IMR-90 (cell line): ENCODE data around the gene PRPH2. TPM values are rescaled to one million over a fixed set of nuclear protein-coding genes. Genes with fewer than 3 reads are reported as not detected.
A peak's percentile ranks its signal among the peaks of the same experiment; 100 is the strongest.

ENCODE experiments used
- ATAC-seq: fragments of 200-7000 bp; cut with Tn5 transposase; 2 replicates; pipeline ENCODE4 v1.9.1; 2020; ENCODE audit warnings: low read depth, mild to moderate bottlenecking, moderate library complexity
- BruUV-seq: library from RNA; stranded (reverse); fragments of 400-500 nt; replicated peaks from 2 replicates; lab custom pipeline; 2021; lab: Mats Ljungman, UMichigan
- CTCF ChIA-PET: fragments of 300-600 bp; formaldehyde crosslinking; extraction: SDS; loops from one replicate; lab custom pipeline; 2021; ENCODE audit warnings: antibody characterized with exemption; lab: Yijun Ruan, JAX
- POLR2A ChIA-PET: fragments of 300-600 bp; sonication (Branson Sonifier 250); formaldehyde crosslinking; loops from one replicate; lab custom pipeline; 2022; ENCODE audit warnings: antibody characterized with exemption; ENCODE audit not compliant: unreplicated experiment; lab: Charles Lee
- DNase-seq: peaks from one replicate; pipeline ENCODE4 v3.0.0; 2013
- H2AFZ ChIP-seq: replicated peaks from 2 replicates; pipeline ENCODE3; 2013; ENCODE audit warnings: low read length, mild to moderate bottlenecking; ENCODE audit not compliant: poor library complexity
- H2AK5ac ChIP-seq: 2 replicates; pipeline ENCODE4 v1.6.1; 2013; ENCODE audit warnings: low read depth, low read length, inconsistent platforms
- H2AK9ac ChIP-seq: replicated peaks from 2 replicates; pipeline ENCODE3; 2013; ENCODE audit warnings: mild to moderate bottlenecking, low read depth, low read length, moderate library complexity; ENCODE audit not compliant: poor library complexity
- H2BK120ac ChIP-seq: 2 replicates; pipeline ENCODE4 v1.6.1; 2013; ENCODE audit warnings: low read depth, low read length, inconsistent platforms
- H2BK15ac ChIP-seq: 3 replicates; pipeline ENCODE4 v1.6.1; 2013; ENCODE audit warnings: low read depth, low read length, inconsistent platforms
- H2BK20ac ChIP-seq: 2 replicates; pipeline ENCODE4 v1.6.1; 2013; ENCODE audit warnings: low read depth, mild to moderate bottlenecking, inconsistent platforms, low read length, moderate library complexity
- H2BK5ac ChIP-seq: 2 replicates; pipeline ENCODE4 v1.6.1; 2013; ENCODE audit warnings: mild to moderate bottlenecking, low read depth, low read length, inconsistent platforms; ENCODE audit not compliant: poor library complexity, severe bottlenecking
- H3K14ac ChIP-seq: replicated peaks from 2 replicates; pipeline ENCODE4 v1.6.1; 2013; ENCODE audit warnings: low read depth, low read length, inconsistent platforms
- H3K18ac ChIP-seq: 2 replicates; pipeline ENCODE4 v1.6.1; 2013; ENCODE audit warnings: low read depth, low read length, control low read depth
- H3K23ac ChIP-seq: 2 replicates; pipeline ENCODE4 v1.6.1; 2013; ENCODE audit warnings: low read depth, low read length, inconsistent platforms
- H3K27ac ChIP-seq: 2 replicates; pipeline ENCODE4 v1.5.1; 2013; ENCODE audit warnings: mild to moderate bottlenecking, control low read depth, low read length; ENCODE audit not compliant: insufficient read depth
- H3K27me3 ChIP-seq: 2 replicates; pipeline ENCODE4 v1.6.1; 2013; ENCODE audit warnings: low read length; ENCODE audit not compliant: control insufficient read depth, insufficient read depth
- H3K36me3 ChIP-seq: 2 replicates; pipeline ENCODE4 v1.6.1; 2013; ENCODE audit warnings: low read length, mixed read lengths; ENCODE audit not compliant: control insufficient read depth, insufficient read depth
- H3K4ac ChIP-seq: 2 replicates; pipeline ENCODE4 v1.6.1; 2013; ENCODE audit warnings: low read depth, low read length, inconsistent platforms
- H3K4me1 ChIP-seq: 2 replicates; pipeline ENCODE4 v1.6.1; 2013; ENCODE audit warnings: low read length, mixed read lengths; ENCODE audit not compliant: control insufficient read depth, insufficient read depth
- H3K4me2 ChIP-seq: 2 replicates; pipeline ENCODE4 v1.6.1; 2013; ENCODE audit warnings: low read depth, mild to moderate bottlenecking, control low read depth, low read length, moderate library complexity
- H3K4me3 ChIP-seq: 2 replicates; pipeline ENCODE4 v1.5.1; 2013; ENCODE audit warnings: low read depth, mild to moderate bottlenecking, control low read depth, low read length, moderate library complexity; ENCODE audit not compliant: insufficient read depth
- H3K56ac ChIP-seq: 2 replicates; pipeline ENCODE4 v1.6.1; 2013; ENCODE audit warnings: low read length, inconsistent platforms; ENCODE audit not compliant: insufficient read depth; ENCODE audit errors: extremely low read depth
- H3K79me1 ChIP-seq, 2 experiments: 2 replicates each; pipeline ENCODE4 v1.6.1; 2013; ENCODE audit warnings: low read length in 2 of 2, inconsistent platforms in 1 of 2, low read depth in 1 of 2
- H3K9ac ChIP-seq: 2 replicates; pipeline ENCODE4 v1.6.1; 2013; ENCODE audit warnings: low read depth, low read length, control low read depth
- H3K9me1 ChIP-seq: 2 replicates; pipeline ENCODE4 v1.6.1; 2013; ENCODE audit warnings: low read length, inconsistent platforms; ENCODE audit not compliant: insufficient read depth
- H3K9me3 ChIP-seq: 2 replicates; pipeline ENCODE4 v1.6.1; 2013; ENCODE audit warnings: low read length; ENCODE audit not compliant: control insufficient read depth, insufficient read depth
- H4K20me1 ChIP-seq: 2 replicates; pipeline ENCODE4 v1.6.1; 2013; ENCODE audit warnings: low read length, inconsistent platforms; ENCODE audit not compliant: insufficient read depth
- H4K5ac ChIP-seq: 2 replicates; pipeline ENCODE4 v1.6.1; 2013; ENCODE audit warnings: mild to moderate bottlenecking, low read depth, low read length, control low read depth
- H4K8ac ChIP-seq, 2 experiments: 2 replicates each; pipeline ENCODE4 v1.6.1; 2013; ENCODE audit warnings: low read depth in 2 of 2, low read length in 2 of 2, control low read depth in 1 of 2, inconsistent platforms in 1 of 2
- H4K91ac ChIP-seq: 2 replicates; pipeline ENCODE4 v1.6.1; 2013; ENCODE audit warnings: low read depth, low read length, inconsistent platforms; ENCODE audit not compliant: insufficient read depth
- BHLHE40 ChIP-seq: fragments of 150-350 bp; IDR thresholded peaks from 2 replicates; pipeline ENCODE4 v1.6.1; 2016; ENCODE audit warnings: mild to moderate bottlenecking, low read depth, low read length
- CEBPB ChIP-seq: IDR thresholded peaks from 2 replicates; pipeline ENCODE4 v1.6.1; 2012; ENCODE audit warnings: low read depth, low read length, improper control_type of control experiment
- CHD1 ChIP-seq: IDR thresholded peaks from 2 replicates; pipeline ENCODE4 v1.6.1; 2012; ENCODE audit warnings: low read depth, low read length, improper control_type of control experiment
- FOS ChIP-seq: fragments of 150-350 bp; IDR thresholded peaks from 2 replicates; pipeline ENCODE4 v1.6.1; 2016; ENCODE audit warnings: low read depth, low read length
- MAFK ChIP-seq: IDR thresholded peaks from 2 replicates; pipeline ENCODE4 v1.6.1; 2012; ENCODE audit warnings: low read depth, low read length, improper control_type of control experiment
- MAZ ChIP-seq: IDR thresholded peaks from 2 replicates; pipeline ENCODE4 v1.6.1; 2012; ENCODE audit warnings: low read depth, mild to moderate bottlenecking, low read length, improper control_type of control experiment, moderate library complexity, borderline replicate concordance
- MXI1 ChIP-seq: IDR thresholded peaks from 2 replicates; pipeline ENCODE4 v1.6.1; 2012; ENCODE audit warnings: low read depth, mild to moderate bottlenecking, low read length, moderate library complexity, borderline replicate concordance
- NFE2L2 ChIP-seq: fragments of 150-350 bp; IDR thresholded peaks from 2 replicates; pipeline ENCODE4 v1.6.1; 2016; ENCODE audit warnings: low read depth, mild to moderate bottlenecking, low read length
- POLR2A ChIP-seq: IDR thresholded peaks from 2 replicates; pipeline ENCODE4 v1.6.1; 2012; ENCODE audit warnings: mild to moderate bottlenecking, low read depth, low read length
- RAD21 ChIP-seq: IDR thresholded peaks from 2 replicates; pipeline ENCODE4 v1.6.1; 2012; ENCODE audit warnings: low read length, improper control_type of control experiment
- RCOR1 ChIP-seq: IDR thresholded peaks from 2 replicates; pipeline ENCODE4 v1.6.1; 2012; ENCODE audit warnings: mild to moderate bottlenecking, low read length, improper control_type of control experiment; ENCODE audit not compliant: insufficient replicate concordance
- RFX5 ChIP-seq: IDR thresholded peaks from 2 replicates; pipeline ENCODE4 v1.8.0; 2012; ENCODE audit warnings: low read depth, mild to moderate bottlenecking, low read length, moderate library complexity
- SMC3 ChIP-seq: fragments of 150-350 bp; IDR thresholded peaks from 2 replicates; pipeline ENCODE4 v1.6.1; 2016; ENCODE audit warnings: low read depth, mild to moderate bottlenecking, antibody characterized with exemption, low read length, moderate library complexity
- WGBS, 2 experiments: methylation state at CpG; one replicate each; pipeline versions ENCODE4 v1.1.5 to v1.1.7; 2013; ENCODE audit warnings: missing lambda C conversion rate in 2 of 2; ENCODE audit not compliant: insufficient read length in 1 of 2; ENCODE audit errors: extremely low coverage in 2 of 2; 5-methylcytosine and 5-hydroxymethylcytosine counted together
- dilution Hi-C: fragments of 300-500 bp; cut with HindIII; formaldehyde crosslinking; loops from one replicate; pipeline ENCODE4 v1.14.3; 2018; ENCODE audit warnings: low sequenced_read_pairs; ENCODE audit not compliant: unreplicated experiment
- in situ Hi-C: fragments of 300-500 bp; cut with MboI; formaldehyde crosslinking; loops from 3 replicates; pipeline ENCODE4 v1.14.3; 2019; ENCODE audit warnings: low sequenced_read_pairs, inconsistent platforms, mixed read lengths
- intact Hi-C: fragments of 100-400 bp; cut with micrococcal nuclease; formaldehyde crosslinking; loops from 2 replicates; pipeline ENCODE4 v1.10.0; 2022
- polyA plus RNA-seq, 3 experiments: library from polyadenylated mRNA; depleted of rRNA; stranded (reverse); fragments of >200 nt; gene quantifications; 2 replicates each; pipeline ENCODE4 v1.2.3, GENCODE V29; 2012; ENCODE audit warnings: low replicate concordance in 1 of 3
- total RNA-seq: library from RNA; depleted of rRNA; stranded (reverse); fragments of >200 nt; gene quantifications from 2 replicates; pipeline ENCODE4 v1.2.3, GENCODE V29; 2012
- TF ChIP-seq, protein P1 (sequence below): fragments of 150-350 bp; IDR thresholded peaks from 2 replicates; pipeline ENCODE4 v1.6.1; 2016; ENCODE audit warnings: low read depth, mild to moderate bottlenecking, low read length, moderate library complexity, borderline replicate concordance
- TF ChIP-seq, protein P2 (sequence below): conservative IDR thresholded peaks from 2 replicates; pipeline ENCODE4 v1.5.1; 2012; ENCODE audit warnings: mild to moderate bottlenecking, low read depth, low read length, improper control_type of control experiment
- TF ChIP-seq, protein P3 (sequence below): fragments of 150-350 bp; IDR thresholded peaks from 2 replicates; pipeline ENCODE4 v1.6.1; 2017; ENCODE audit warnings: mild to moderate bottlenecking, antibody characterized with exemption, low read length, low read depth

PRPH2 gene
- total and polyA plus RNA-seq, 2 of the 4 experiments (the other 2 are of a cell fraction), result 1.0 to 1.1 TPM

DNA sequence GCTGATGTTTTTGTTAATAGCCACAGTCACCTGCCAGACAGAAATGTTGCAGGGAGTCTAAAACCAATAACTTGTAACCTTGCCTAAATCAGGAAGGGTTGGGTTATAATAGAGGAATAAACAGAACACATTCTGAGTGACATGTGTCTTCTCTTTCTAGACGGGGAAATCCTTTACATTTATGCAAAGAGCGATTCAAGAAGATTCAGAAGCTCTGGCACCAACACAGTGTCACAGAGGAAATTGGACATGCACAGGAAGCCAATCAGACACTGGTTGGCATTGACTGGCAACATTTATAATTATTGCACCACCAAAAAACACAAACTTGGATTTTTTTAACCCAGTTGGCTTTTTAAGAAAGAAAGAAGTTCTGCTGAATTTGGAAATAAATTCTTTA, 31.5 kb downstream of the PRPH2 start:
- ATAC-seq (no peak), DNase-seq (no peak)
- Histone ChIP-seq H2BK5ac (no peak overlapping the region), H3K4me2 (no peak overlapping the region), H3K23ac (no peak overlapping the region), H3K27ac (no peak overlapping the region; the same call in 1 of the 2 replicates), H3K4me1 (peaks cover 15% of the 10 kb centered on the region), H3K9me1 (peaks cover 5% of the 10 kb centered on the region), H2BK15ac (no peak overlapping the region), H3K18ac (peak overlapping the region; percentile 54; the same call in 1 of the 2 replicates), H4K5ac (no peak overlapping the region), H3K9me3 (no peaks in the 10 kb centered on the region), H3K4ac (no peak overlapping the region), H2BK20ac (no peak overlapping the region), H2BK120ac (no peak overlapping the region), H4K8ac (no peak overlapping the region), H2AK9ac (no peak overlapping the region), H2AK5ac (no peak overlapping the region), H4K91ac (no peak overlapping the region), H3K4me3 (no peak overlapping the region), H4K20me1 (no peaks in the 10 kb centered on the region; the same call in 1 of the 2 replicates), H3K36me3 (peaks cover 23% of the 10 kb centered on the region), H2AFZ (no peak overlapping the region), H3K14ac (no peak overlapping the region), H3K56ac (no peak overlapping the region), H3K27me3 (no peaks in the 10 kb centered on the region), H3K79me1 (peaks cover 3 to 18% of the 10 kb centered on the region in 2 experiments; a peak in 2 of 4 replicates), H3K9ac (no peak overlapping the region)
- TF ChIP-seq, protein P1, sequence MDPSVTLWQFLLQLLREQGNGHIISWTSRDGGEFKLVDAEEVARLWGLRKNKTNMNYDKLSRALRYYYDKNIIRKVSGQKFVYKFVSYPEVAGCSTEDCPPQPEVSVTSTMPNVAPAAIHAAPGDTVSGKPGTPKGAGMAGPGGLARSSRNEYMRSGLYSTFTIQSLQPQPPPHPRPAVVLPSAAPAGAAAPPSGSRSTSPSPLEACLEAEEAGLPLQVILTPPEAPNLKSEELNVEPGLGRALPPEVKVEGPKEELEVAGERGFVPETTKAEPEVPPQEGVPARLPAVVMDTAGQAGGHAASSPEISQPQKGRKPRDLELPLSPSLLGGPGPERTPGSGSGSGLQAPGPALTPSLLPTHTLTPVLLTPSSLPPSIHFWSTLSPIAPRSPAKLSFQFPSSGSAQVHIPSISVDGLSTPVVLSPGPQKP, result no peak
- TF ChIP-seq RAD21 (no peak), CEBPB (no peak), CHD1 (no peak), FOS (no peak), BHLHE40 (no peak), MAZ (no peak), SMC3 (no peak), MXI1 (no peak), POLR2A (no peak), MAFK (no peak), RFX5 (no peak), NFE2L2 (no peak), RCOR1 (no peak)
- TF ChIP-seq, protein P2, sequence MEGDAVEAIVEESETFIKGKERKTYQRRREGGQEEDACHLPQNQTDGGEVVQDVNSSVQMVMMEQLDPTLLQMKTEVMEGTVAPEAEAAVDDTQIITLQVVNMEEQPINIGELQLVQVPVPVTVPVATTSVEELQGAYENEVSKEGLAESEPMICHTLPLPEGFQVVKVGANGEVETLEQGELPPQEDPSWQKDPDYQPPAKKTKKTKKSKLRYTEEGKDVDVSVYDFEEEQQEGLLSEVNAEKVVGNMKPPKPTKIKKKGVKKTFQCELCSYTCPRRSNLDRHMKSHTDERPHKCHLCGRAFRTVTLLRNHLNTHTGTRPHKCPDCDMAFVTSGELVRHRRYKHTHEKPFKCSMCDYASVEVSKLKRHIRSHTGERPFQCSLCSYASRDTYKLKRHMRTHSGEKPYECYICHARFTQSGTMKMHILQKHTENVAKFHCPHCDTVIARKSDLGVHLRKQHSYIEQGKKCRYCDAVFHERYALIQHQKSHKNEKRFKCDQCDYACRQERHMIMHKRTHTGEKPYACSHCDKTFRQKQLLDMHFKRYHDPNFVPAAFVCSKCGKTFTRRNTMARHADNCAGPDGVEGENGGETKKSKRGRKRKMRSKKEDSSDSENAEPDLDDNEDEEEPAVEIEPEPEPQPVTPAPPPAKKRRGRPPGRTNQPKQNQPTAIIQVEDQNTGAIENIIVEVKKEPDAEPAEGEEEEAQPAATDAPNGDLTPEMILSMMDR, result no peak
- TF ChIP-seq, protein P3, sequence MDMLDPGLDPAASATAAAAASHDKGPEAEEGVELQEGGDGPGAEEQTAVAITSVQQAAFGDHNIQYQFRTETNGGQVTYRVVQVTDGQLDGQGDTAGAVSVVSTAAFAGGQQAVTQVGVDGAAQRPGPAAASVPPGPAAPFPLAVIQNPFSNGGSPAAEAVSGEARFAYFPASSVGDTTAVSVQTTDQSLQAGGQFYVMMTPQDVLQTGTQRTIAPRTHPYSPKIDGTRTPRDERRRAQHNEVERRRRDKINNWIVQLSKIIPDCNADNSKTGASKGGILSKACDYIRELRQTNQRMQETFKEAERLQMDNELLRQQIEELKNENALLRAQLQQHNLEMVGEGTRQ, result no peak
- intact Hi-C loops (loop anchor here (1.0 kb wide), 1 partner anchor 35 kb away; no protein-coding TSS in a partner anchor), in situ Hi-C loops (no loop called here), dilution Hi-C loops (no loop called here)
- POLR2A ChIA-PET, result no interaction called here
- CTCF ChIA-PET, result interaction anchor here (0.6 kb wide), 1 partner anchor 24 kb away, joined by 3 read pairs; no protein-coding TSS in a partner anchor
- WGBS, 2 experiments, result no CpG with 5 or more reads among the region's 2 CpGs
- no TSS peak for BruUV-seq
